Body of pancreas (tissue), 4 donors: ENCODE measurements around the gene NTPCR.

Experiments
- CTCF ChIP-seq, 7 experiments: fragments of 450-650 bp in 4 of 7; fragments of 200-600 bp in 3 of 7; sonication (generic) in 3 of 7; IDR thresholded peaks; one replicate each; pipeline ENCODE4 v1.5.1; 2016 to 2019; ENCODE audit warnings: antibody characterized with exemption in 7 of 7
- POLR2A ChIP-seq, 3 donors: fragments of 450-650 bp; IDR thresholded peaks; one replicate each; pipeline ENCODE4 v1.6.1; 2016; ENCODE audit warnings: antibody characterized with exemption in 3 of 3, mild to moderate bottlenecking in 2 of 3

- TF ChIP-seq CTCF (IDR thresholded peaks at IDR 0.05) (no peak), POLR2A (IDR thresholded peaks at IDR 0.05) (no peak)
These were observed 40.0 kb downstream of the NTPCR start for GRCh38 chr1:232990176-232991128.
